HG02610 (cell line): Measurements from ENCODE around the gene KRT14.
"Not testable (repeated sequence)": the region's sequence is repeated elsewhere in the genome, so short reads cannot be mapped to it uniquely, and the experiment has no call there.

Source experiments
- ATAC-seq: cut with Tn5 transposase; IDR thresholded peaks from one replicate; pipeline ENCODE4 v1.9.1; 2021; ENCODE audit warnings: mild to moderate bottlenecking, moderate library complexity; ENCODE audit not compliant: unreplicated experiment

Gene KRT14

GRCh38 chr17:41610061-41610517 is 23.4 kb upstream of the KRT14 start:
- not testable (repeated sequence) for ATAC-seq

- not testable (repeated sequence) for ATAC-seq
Measured at GRCh38 chr17:41606930-41607329, 20.2 kb upstream of the KRT14 start.

GRCh38 chr17:41602524-41602923 is 15.8 kb upstream of the KRT14 start:
- ATAC-seq: no peak

DNA sequence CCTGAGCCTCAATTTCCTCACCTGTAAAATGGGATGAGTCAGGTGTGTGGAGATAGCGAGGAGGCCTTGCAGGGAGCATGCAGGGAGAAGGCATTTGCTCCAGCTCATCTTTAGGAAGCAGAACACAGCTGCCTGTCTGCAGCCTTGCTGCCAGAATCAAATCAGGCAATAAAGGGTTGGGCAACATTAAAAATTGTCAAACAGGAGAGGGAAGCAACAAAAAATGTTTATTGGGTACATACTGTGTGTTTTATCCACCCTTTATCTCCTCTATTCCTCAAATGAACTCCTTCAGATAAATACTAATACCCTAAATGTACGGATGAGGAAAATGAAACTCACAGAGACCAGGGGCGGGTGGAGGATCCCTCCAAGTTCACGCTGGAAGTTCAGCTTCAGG is 13.6 kb upstream of the KRT14 start:
- no peak for ATAC-seq

DNA sequence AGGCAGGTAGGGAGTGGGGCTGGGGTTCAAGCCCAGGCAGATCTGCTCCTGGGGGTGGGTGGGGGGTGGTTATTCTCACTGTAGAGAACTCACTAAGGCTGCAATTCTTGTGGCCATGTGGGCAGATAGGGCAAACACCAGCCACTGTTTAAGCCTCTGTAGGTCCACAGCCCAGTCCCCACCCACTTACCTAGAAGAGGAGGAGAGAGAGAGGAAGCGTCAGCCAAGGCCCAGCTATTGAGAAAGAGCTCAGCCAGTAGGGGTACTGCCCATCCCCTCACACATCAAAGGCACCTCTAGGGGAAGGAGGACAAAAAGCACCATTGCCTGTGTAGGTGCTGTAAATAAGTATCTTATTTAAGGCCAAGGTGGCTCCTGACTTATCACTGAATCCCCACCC is 13.0 kb upstream of the KRT14 start:
- no peak for ATAC-seq

DNA sequence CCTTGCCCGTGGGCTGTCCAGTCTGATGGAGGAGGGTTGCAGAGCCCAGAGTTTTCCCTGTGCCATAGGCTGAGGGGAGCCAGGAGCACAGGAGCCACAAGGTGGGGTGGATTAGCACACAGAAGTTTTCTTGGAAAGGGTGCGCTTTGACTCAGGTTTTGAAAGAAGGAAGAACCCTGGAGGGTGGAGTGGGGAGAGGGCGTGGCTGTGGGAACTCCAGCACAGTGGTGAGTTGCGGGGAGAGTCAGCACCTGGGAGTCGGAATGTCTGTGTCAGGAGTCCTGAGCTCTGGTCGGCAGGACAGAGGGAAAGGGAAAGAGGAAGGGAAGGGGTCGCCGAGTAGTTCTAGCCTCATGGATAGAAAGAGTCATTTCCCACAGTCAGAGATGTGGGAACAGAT is 8.9 kb upstream of the KRT14 start:
- no peak for ATAC-seq

- ATAC-seq: no peak
Measured at GRCh38 chr17:41594363-41594915, 7.7 kb upstream of the KRT14 start.

GRCh38 chr17:41593306-41593981 is 6.7 kb upstream of the KRT14 start:
- ATAC-seq: no peak

DNA sequence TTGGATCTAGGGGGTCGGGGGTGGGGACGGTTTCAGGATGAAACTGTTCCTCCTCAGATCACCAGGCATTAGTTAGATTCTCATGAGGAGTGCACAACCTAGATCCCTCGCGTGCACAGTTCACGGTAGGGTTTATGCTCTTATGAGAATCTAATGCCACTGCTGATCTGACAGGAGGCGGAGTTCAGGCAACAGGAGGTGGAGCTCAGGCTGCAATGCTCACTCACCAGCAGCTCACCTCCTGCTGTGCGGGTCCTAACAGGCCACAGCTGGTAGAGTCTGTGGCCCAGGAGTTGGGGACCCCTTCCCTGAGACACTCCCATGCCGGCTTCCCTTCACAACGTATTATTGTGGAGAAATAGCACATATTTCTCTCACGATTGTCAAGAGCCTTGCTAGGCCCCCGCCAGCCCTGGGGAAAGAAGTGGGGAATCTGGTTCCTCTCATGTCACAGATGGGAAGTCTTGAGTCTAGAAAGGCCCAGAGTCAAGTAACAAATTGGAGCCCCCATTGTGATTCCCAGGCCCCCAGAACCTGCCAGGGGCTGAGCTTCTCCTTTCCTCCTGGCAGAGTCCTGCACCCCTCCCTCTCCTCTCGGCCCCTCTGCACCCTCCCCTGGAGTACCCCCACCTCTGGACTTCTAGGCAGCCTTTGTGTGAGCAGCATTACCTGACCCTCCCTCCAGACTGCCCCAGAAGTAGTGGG is 6.1 kb upstream of the KRT14 start:
- ATAC-seq: no peak

- no peak for ATAC-seq
Measured at GRCh38 chr17:41589301-41589700, 2.6 kb upstream of the KRT14 start.

GRCh38 chr17:41588126-41588810 is 1.6 kb upstream of the KRT14 start:
- no peak for ATAC-seq

GRCh38 chr17:41585301-41586056 is 1.2 kb downstream of the KRT14 start:
- ATAC-seq: no peak

GRCh38 chr17:41584331-41584927 is 2.3 kb downstream of the KRT14 start:
- ATAC-seq: not testable (repeated sequence)

DNA sequence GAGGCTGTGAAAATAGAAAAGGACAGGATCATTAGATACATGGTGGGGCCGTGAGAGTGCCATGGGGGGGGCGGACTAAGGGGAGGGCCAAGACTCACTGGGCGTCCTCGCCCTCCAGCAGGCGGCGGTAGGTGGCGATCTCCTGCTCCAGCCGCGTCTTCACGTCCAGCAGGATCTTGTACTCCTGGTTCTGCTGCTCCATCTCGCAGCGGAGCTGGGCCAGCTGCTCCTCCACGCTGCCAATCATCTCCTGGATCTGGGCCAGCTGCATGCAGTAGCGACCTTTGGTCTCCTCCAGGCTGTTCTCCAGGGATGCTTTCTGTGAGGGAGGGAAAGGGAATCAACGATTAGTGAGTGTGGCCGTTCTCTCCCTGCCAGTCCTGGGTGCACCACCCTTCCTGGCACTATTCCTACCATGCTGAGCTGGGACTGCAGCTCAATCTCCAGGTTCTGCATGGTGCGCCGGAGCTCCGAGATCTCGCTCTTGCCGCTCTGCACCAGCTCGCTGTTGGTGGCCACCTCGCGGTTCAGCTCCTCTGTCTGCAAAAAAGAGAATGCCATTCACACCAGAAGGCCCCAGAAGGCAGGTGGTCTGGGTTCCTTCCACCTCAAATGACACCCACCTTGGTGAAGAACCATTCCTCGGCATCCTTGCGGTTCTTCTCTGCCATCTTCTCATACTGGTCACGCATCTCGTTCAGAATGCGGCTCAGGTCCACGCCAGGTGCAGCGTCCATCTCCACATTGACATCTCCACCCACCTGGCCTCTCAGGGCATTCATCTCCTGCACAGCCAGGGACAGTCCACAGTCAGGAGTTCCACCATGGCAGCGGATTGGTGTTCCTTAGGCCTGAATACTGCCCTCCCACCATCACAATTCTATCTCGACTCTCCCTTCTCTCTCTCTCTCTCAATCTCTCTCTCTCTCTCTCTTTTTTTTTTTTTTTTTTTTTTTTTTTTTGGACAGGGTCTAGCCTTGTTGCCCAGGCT is 3.3 kb downstream of the KRT14 start:
- ATAC-seq: no peak

- ATAC-seq: not testable (repeated sequence)
Measured at GRCh38 chr17:41582061-41582968, 4.4 kb downstream of the KRT14 start.

DNA sequence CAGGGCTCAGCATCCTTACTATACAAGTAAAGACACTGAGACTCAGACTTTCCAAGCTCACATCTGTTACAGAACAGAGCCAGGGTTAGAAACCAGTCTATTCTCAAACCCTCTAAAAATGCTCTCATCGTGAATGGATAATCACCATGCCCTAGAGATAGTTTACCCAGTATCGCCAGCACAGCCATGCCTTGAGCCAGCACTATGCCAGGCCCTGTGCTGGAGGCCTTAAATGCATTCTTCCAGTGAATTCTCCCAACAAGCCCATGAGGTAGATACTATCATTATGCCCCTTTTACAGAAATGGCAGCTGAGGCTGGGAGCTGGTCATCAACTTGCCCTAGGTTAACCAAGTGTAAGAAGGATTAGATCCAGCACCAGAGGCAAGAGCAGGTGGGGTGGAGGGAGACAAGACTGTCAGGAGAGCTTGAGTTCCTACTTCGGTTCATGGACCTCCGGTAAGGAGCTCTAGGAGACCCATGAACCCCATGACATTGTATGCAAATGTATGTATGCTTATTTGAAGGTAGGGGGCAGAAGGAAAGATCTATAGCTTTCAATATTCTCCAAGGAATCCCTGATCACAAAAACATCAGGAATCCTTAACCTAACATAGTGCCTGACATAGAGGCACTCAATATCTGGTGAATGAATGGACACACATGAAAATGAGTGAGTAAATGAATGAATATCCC is 5.2 kb downstream of the KRT14 start:
- no peak for ATAC-seq

GRCh38 chr17:41580687-41581365 is 5.9 kb downstream of the KRT14 start:
- no peak for ATAC-seq
